Stimulated activated CD4-positive, alpha-beta T cell treated with anti-CD3 and anti-CD28 coated beads, TNF-alpha, amount 100 ng/mL, for 48 hours (primary cell): ENCODE data around the gene NEK11.
"Not testable (repeated sequence)": the region's sequence is repeated elsewhere in the genome, so short reads cannot be mapped to it uniquely, and the experiment has no call there.

Experiments used
- DNase-seq, 3 donors: peaks; one replicate each; pipeline ENCODE4 v3.0.0-alpha.2; 2020; ENCODE audit warnings: low read depth in 3 of 3

The NEK11 gene

GRCh38 chr3:131042271-131042985 lies 15.8 kb downstream of the NEK11 start:
- not testable (repeated sequence) for DNase-seq

- DNase-seq: no peak
These were observed 20.9 kb downstream of the NEK11 start for GRCh38 chr3:131047582-131047981.

GRCh38 chr3:131048030-131048429 lies 21.4 kb downstream of the NEK11 start:
- no peak for DNase-seq

- no peak for DNase-seq
These were observed 23.3 kb downstream of the NEK11 start for GRCh38 chr3:131050001-131050400.

GRCh38 chr3:131053043-131053859 lies 26.6 kb downstream of the NEK11 start:
- DNase-seq: no peak

GRCh38 chr3:131067983-131068382 lies 41.3 kb downstream of the NEK11 start:
- no peak for DNase-seq

GRCh38 chr3:131072099-131072559 lies 45.5 kb downstream of the NEK11 start:
- no peak for DNase-seq

GRCh38 chr3:131072845-131073244 lies 46.2 kb downstream of the NEK11 start:
- DNase-seq: no peak

GRCh38 chr3:131075632-131076328 lies 49.1 kb downstream of the NEK11 start:
- no peak for DNase-seq

GRCh38 chr3:131077904-131078303 lies 51.2 kb downstream of the NEK11 start:
- DNase-seq: no peak

- no peak for DNase-seq
These were observed 52.4 kb downstream of the NEK11 start for GRCh38 chr3:131079086-131079485.

- no peak for DNase-seq
These were observed 54.5 kb downstream of the NEK11 start for GRCh38 chr3:131081224-131081623.

- DNase-seq: no peak
These were observed 55.6 kb downstream of the NEK11 start for GRCh38 chr3:131082246-131082645.

- no peak for DNase-seq
These were observed 56.5 kb downstream of the NEK11 start for GRCh38 chr3:131082871-131083863.

- DNase-seq: no peak
These were observed 65.1 kb downstream of the NEK11 start for GRCh38 chr3:131091768-131092167.

- no peak for DNase-seq
These were observed 81.2 kb downstream of the NEK11 start for GRCh38 chr3:131107637-131108433.

- DNase-seq: no peak
These were observed 82.5 kb downstream of the NEK11 start for GRCh38 chr3:131109156-131109555.

- DNase-seq: no peak
These were observed 83.4 kb downstream of the NEK11 start for GRCh38 chr3:131110087-131110486.

GRCh38 chr3:131114256-131114655 lies 87.6 kb downstream of the NEK11 start:
- DNase-seq: no peak

GRCh38 chr3:131125684-131126083 lies 99.0 kb downstream of the NEK11 start:
- DNase-seq: no peak
